Medulla oblongata (tissue), 1 donor: ENCODE measurements around the gene ANAPC1.
A peak's percentile ranks its signal among the peaks of the same experiment; 100 is the strongest.
"Not testable (repeated sequence)": the region's sequence is repeated elsewhere in the genome, so short reads cannot be mapped to it uniquely, and the experiment has no call there.

Source experiments
- DNase-seq: peaks from one replicate; pipeline ENCODE4 v3.0.0-alpha.2; 2015; ENCODE audit errors: extremely low spot score

ANAPC1 gene

GRCh38 chr2:111883661-111884591 lies at the start of gene ANAPC1:
Gene ANAPC1, minus strand, starts transcription at chr2:111884193. Its CDS starts 3,368 bp downstream, at chr2:111880825.
- peak; percentile 90 for DNase-seq

DNA sequence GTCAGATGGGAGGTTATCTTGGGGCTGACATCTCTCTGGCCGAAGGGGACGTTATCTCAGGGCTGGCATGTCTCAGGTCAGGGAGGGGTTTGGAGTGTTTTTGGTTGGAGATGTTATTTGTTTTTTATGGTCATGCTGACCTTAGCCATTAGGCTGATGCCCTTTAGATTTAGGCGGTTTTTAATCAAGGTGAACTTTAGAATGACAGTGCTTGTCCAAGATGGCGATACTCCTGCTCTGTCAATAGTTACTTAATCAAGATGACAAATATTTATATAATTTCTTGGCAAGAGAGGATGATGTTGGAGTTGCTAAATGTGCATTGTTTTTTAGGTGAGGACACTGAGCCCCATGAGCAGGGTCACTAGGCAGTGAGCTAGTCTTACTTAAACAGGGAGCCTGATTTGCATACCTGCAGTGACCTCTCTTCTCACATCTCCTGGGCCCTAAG lies 48.9 kb upstream of the ANAPC1 start:
- no peak for DNase-seq

- peak; percentile 11 for DNase-seq
These were observed 46.9 kb upstream of the ANAPC1 start for GRCh38 chr2:111930875-111931274.

DNA sequence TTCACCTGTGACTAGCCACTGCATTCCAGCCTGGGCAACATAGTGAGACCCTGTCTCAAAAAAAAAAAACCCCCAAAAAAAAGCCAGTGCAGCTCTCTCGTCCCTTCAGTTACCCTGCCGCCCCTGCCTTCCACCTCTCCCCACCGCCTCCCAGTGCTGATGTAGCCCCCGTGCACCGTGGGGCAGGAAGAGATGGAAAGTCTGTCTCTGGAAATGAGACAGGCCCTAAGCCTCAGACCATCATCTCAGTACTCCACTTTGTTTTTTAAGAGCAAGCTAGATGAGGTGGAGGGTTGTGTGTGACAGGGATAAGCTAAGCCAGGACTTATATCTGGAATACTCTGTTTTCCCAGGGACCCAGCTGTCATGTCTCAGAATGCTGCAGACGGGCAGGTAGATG lies 46.4 kb upstream of the ANAPC1 start:
- DNase-seq, result no peak

DNA sequence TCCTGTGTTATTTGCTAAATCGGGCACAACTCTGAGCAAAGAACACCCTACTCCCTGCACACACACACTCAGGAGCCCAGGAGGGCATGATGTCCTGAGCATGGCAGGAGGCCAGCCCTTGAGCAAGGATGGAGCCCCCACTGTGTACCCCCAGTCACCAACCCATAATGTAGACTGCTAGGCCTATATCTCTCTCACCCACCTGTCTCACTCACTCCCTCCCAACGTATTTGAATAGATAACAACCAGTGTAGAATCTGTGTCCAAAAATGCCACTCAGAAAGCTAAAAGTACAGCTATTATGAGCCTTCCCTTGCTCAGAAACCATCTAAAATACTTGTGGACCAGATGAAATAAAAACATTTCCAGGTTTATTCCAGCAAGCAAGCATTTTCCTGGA lies 43.7 kb upstream of the ANAPC1 start:
- no peak for DNase-seq

DNA sequence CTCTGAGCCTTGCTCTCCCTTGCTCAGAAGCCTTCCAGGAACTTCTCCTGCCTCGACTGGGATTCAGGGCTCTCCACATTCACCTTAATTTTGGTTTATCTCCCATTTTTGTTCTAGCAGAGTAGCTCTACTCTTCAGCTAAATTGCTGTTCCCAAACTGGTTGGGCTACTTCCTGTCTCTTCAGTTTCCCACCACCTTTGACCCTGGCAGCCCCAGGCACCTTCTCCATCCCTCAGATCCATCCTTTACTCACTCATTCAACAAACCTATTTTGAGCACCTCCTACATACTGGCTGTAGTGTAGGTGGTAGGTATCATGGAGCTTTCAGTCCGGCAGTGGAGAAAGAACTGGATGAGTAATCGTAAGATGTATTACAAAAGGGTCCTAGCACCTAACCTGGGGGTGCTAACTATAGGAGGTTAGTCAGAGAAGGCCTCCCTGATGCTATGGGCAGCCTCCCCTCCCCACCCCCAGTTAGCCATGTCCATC lies 40.7 kb upstream of the ANAPC1 start:
- no peak for DNase-seq

GRCh38 chr2:111923276-111923804 lies 39.3 kb upstream of the ANAPC1 start:
- DNase-seq, result no peak

- DNase-seq, result peak; percentile 80
These were observed 36.0 kb upstream of the ANAPC1 start for GRCh38 chr2:111919794-111920608.

GRCh38 chr2:111919365-111919764 lies 35.4 kb upstream of the ANAPC1 start:
- no peak for DNase-seq

DNA sequence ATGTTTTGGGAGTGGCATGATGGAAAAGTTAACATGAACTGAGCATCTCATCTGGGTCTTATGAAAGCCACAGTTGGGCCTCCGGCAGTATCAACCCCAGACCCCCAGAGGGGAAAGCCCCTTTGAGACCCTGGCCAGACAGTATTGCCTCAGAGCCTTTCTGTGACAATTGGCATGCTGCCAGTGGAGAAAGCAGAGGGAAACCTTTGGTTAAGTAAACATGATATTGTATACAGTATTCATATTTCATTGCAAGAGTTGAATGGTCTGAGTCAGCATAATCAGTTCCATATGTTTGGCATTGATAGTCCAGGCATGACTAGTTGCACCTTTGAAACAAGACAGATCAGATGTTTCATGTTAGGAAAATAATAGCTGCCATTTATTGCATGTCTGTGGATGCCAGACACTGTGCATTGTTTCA lies 34.4 kb upstream of the ANAPC1 start:
- DNase-seq, result no peak

DNA sequence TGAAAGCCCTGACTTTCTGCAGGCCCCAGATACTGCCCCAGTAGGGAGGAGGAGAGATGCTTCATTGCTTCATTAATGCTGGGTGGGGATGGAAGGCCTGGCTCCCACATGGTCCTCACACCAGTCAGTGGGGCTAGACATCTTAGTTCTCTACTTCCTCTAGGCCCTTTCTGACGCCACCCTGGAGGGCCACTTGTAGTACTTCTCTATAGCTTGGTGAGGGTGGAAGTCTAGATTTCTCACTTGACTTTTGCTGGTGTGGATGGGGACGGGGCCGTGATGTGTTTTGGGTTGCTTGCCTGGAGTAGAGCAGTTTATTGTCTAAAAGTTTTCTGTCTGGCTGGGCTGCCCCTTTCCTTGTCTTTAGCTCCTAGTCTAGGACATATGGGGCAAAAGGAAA lies 33.1 kb upstream of the ANAPC1 start:
- no peak for DNase-seq

DNA sequence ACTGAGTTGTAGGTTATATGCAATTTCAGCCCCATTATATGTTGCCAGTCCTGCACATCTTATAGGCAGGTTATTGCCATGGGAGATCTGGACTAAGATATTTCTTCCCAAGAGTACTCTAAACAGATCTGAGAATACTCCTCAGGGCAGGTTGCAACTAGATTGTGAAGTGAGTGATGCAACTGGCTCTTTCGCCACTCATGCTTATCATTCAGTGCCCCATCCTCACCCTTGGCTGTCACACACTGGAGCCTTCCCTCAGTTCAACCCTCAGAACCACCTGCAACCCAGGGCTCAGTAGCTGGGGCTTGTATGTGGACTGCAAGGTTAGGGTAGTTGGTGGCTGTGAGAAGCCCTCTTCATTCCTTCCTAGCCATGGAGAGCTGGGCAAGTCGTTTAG lies 28.6 kb upstream of the ANAPC1 start:
- no peak for DNase-seq

DNA sequence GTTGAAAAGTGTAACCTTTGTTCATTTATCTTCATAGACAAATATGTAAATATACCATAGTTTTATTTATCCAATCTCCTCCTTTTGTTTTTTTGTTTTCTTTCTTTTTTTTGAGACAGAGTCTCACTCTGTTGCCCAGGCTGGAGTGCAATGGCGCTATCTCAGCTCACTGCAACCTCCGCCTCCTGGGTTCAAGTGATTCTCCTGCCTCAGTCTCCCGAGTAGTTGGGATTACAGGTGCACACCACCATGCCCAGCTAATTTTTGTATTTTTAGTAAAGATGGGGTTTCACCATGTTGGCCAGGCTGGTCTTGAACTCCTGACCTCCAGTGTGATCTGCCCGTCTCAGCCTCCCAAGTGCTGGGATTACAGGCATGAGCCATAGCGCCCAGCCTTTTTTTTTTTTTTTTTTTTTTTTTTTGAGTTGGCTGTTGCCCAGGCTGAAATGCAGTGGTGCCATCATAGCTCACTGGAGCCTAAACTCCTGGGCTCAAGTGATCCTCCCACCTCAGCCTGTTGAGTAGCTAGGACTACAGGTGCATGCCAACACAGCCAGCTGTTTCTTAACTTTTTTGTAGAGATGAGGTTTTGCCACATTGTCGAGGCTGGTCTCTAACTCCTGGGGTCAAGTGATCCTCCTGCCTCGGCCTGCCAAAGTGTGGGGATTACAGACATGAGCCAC lies 27.4 kb upstream of the ANAPC1 start:
- DNase-seq, result not testable (repeated sequence)

- DNase-seq, result no peak
These were observed 26.8 kb upstream of the ANAPC1 start for GRCh38 chr2:111910609-111911277.

- not testable (repeated sequence) for DNase-seq
These were observed 26.0 kb upstream of the ANAPC1 start for GRCh38 chr2:111909997-111910396.

DNA sequence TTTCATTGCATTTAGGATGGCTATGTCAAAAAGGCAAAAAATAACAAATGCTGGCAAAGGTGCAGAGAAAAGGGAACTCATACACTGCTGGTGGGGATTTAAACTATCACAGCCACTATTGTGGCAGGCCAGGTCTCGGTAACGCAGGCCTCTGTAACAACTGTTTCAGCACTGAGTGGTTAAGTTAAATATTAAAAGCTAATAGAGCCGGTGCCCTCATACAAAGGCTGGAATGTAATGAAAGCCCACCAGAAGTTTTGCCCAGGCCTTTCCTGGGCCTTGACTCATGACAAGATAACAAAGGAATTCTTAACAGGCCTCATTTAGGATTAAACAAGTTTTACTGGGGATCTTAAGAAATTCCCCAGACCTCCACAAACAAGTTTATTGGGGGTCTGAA lies 25.1 kb upstream of the ANAPC1 start:
- DNase-seq, result no peak

- DNase-seq, result no peak
These were observed 24.6 kb upstream of the ANAPC1 start for GRCh38 chr2:111908578-111908977.

- peak; percentile 82 for DNase-seq
These were observed 22.2 kb upstream of the ANAPC1 start for GRCh38 chr2:111905990-111906735.

- not testable (repeated sequence) for DNase-seq
These were observed 21.5 kb upstream of the ANAPC1 start for GRCh38 chr2:111905475-111905869.
